Activated B cell treated with CpG ODN at 0.5 μM for 24 hours (primary cell): ENCODE data around the gene HS6ST1. TPM values are rescaled to one million over a fixed set of nuclear protein-coding genes. Genes with fewer than 3 reads are reported as not detected.

Source experiments
- ATAC-seq: fragments of 200-7000 bp; cut with Tn5 transposase; one replicate; pipeline ENCODE4 v1.10.0; 2021; ENCODE audit warnings: low read depth, mild to moderate bottlenecking, moderate library complexity
- CTCF ChIA-PET: fragments of 350-600 bp; sonication (Branson Sonifier 250); formaldehyde crosslinking; loops from one replicate; lab custom pipeline; 2021; ENCODE audit warnings: antibody characterized with exemption; lab: Charles Lee
- POLR2A ChIA-PET: fragments of 350-600 bp; sonication (Branson Sonifier 250); formaldehyde crosslinking; loops from one replicate; lab custom pipeline; 2021; ENCODE audit warnings: antibody characterized with exemption; lab: Charles Lee
- DNase-seq: peaks from one replicate; pipeline ENCODE4 v3.0.0; 2022
- H3K27ac Mint-ChIP-seq: one replicate; pipeline ENCODE4 v1.8.0; 2020; ENCODE audit warnings: mixed read lengths
- H3K27me3 Mint-ChIP-seq: one replicate; pipeline ENCODE4 v1.8.0; 2021; ENCODE audit warnings: mixed read lengths
- H3K36me3 Mint-ChIP-seq: one replicate; pipeline ENCODE4 v1.8.0; 2021; ENCODE audit warnings: low read depth, mixed read lengths
- H3K4me1 Mint-ChIP-seq: one replicate; pipeline ENCODE4 v1.8.0; 2021; ENCODE audit warnings: mixed read lengths
- H3K4me3 Mint-ChIP-seq: one replicate; pipeline ENCODE4 v1.8.0; 2020; ENCODE audit warnings: mild to moderate bottlenecking, mixed read lengths
- H3K9me3 Mint-ChIP-seq: one replicate; pipeline ENCODE4 v1.8.0; 2020; ENCODE audit warnings: mixed read lengths
- intact Hi-C: fragments of 100-400 bp; cut with micrococcal nuclease; formaldehyde crosslinking; loops from one replicate; pipeline ENCODE4 v1.15.1; 2024
- total RNA-seq: library from RNA; stranded (reverse); gene quantifications from 2 replicates; pipeline ENCODE4 v1.2.3, GENCODE V29; 2022
- TF ChIP-seq, protein P1 (sequence below): fragments of 200-600 bp; IDR thresholded peaks from one replicate; pipeline ENCODE4 v1.8.0; 2022; ENCODE audit warnings: antibody characterized with exemption, mild to moderate bottlenecking

The HS6ST1 gene
- total RNA-seq, 1 donor from 2014 or later, result 16.9 TPM

GRCh38 chr2:128324897-128325410 is 6.3 kb upstream of the HS6ST1 start:
- no peaks in the 10 kb centered on the region for H3K36me3 Mint-ChIP-seq
- H3K9me3 Mint-ChIP-seq, result peaks cover under 1% of the 10 kb centered on the region
- TF ChIP-seq, protein P1, sequence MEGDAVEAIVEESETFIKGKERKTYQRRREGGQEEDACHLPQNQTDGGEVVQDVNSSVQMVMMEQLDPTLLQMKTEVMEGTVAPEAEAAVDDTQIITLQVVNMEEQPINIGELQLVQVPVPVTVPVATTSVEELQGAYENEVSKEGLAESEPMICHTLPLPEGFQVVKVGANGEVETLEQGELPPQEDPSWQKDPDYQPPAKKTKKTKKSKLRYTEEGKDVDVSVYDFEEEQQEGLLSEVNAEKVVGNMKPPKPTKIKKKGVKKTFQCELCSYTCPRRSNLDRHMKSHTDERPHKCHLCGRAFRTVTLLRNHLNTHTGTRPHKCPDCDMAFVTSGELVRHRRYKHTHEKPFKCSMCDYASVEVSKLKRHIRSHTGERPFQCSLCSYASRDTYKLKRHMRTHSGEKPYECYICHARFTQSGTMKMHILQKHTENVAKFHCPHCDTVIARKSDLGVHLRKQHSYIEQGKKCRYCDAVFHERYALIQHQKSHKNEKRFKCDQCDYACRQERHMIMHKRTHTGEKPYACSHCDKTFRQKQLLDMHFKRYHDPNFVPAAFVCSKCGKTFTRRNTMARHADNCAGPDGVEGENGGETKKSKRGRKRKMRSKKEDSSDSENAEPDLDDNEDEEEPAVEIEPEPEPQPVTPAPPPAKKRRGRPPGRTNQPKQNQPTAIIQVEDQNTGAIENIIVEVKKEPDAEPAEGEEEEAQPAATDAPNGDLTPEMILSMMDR, result no peak
- DNase-seq (no peak), ATAC-seq (no peak)
- no peaks in the 10 kb centered on the region for H3K27me3 Mint-ChIP-seq
- H3K27ac Mint-ChIP-seq, result no peak overlapping the region
- intact Hi-C loops, result loop anchor here (5.0 kb wide), 1 partner anchor 427 kb away; no protein-coding TSS in a partner anchor
- ChIA-PET CTCF (no interaction called here), POLR2A (no interaction called here)
- H3K4me3 Mint-ChIP-seq, result no peak overlapping the region
- H3K4me1 Mint-ChIP-seq, result peaks cover 7% of the 10 kb centered on the region

DNA sequence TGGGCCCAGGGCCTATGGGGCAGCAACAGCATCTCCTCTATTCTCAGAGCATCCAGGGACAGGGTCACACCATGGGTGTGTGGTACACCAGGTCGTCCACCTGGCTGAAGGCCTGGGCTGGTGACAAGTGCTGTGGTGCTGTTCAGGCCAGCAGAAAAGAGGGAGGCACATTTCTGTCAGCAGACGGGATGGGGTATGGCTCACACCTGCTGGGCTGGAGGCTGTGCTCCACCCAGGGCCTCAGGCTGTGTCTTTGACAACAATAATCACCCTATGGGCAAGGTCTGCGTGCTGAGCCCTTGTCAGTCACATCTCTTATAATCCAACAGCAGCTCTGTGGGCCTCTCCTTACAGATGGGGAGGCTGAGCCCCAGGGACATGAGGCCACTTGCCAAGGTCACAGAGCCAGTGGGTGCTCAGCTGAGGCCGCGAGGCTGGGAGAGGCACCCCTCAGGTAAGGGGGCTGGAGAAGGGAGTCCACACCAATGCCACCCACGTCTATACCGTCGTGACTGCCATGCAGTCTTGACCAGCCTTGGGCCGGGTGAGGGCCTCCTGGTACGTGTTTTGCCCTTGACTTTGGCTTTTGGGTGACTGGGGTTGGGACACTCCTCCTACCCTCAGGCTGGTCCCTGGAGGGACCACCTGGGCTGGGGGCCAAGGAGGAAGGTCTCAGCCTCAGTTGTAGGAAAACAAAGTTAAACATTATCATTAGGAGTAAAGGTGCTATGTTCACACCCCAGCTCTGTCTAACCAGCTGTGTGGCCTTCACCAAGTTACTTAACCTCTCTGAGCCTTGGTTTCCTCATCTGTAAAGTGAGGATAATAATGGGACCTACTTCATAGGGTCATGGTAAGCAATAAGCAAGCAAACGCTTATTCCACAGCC is 5.6 kb upstream of the HS6ST1 start:
- no peak for DNase-seq
- no peak for ATAC-seq
- ChIA-PET CTCF (no interaction called here), POLR2A (no interaction called here)
- Mint-ChIP-seq H3K4me3 (no peak overlapping the region), H3K27ac (no peak overlapping the region), H3K4me1 (peaks cover 7% of the 10 kb centered on the region), H3K9me3 (no peaks in the 10 kb centered on the region), H3K36me3 (no peaks in the 10 kb centered on the region), H3K27me3 (no peaks in the 10 kb centered on the region)
- TF ChIP-seq, protein P1, result no peak
- intact Hi-C loops, result loop anchor here (5.0 kb wide), 1 partner anchor 428 kb away; no protein-coding TSS in a partner anchor

DNA sequence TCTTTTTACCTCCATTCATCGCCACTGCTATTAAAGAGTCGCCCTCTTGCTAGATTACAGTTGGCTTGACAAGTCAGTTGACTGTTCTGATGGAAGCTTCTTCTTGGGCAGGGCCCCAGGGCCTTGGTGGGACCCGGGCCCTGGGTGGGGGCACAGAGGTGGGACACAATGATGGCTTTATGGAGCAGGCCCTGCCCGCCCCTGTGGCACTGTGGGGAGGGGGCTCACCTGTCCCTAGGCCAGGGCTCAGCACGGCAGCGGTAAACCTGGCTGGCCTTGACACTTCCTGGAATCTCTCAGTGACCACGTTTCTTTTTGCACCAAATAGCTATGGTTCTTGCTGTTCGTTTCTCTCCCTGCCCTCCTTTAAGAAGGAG is 4.9 kb upstream of the HS6ST1 start:
- CTCF ChIA-PET, result no interaction called here
- Mint-ChIP-seq H3K36me3 (no peaks in the 10 kb centered on the region), H3K4me1 (peaks cover 7% of the 10 kb centered on the region), H3K27ac (no peak overlapping the region), H3K9me3 (no peaks in the 10 kb centered on the region), H3K27me3 (no peaks in the 10 kb centered on the region), H3K4me3 (peak overlapping the region; percentile 66)
- TF ChIP-seq, protein P1, result no peak
- no peak for ATAC-seq
- intact Hi-C loops, result loop anchor here (5.0 kb wide), 1 partner anchor 429 kb away; no protein-coding TSS in a partner anchor
- POLR2A ChIA-PET, result no interaction called here
- no peak for DNase-seq

GRCh38 chr2:128322715-128323554 is 4.3 kb upstream of the HS6ST1 start:
- DNase-seq (no peak), ATAC-seq (no peak)
- Mint-ChIP-seq H3K27me3 (no peaks in the 10 kb centered on the region), H3K4me1 (peaks cover 7% of the 10 kb centered on the region), H3K36me3 (no peaks in the 10 kb centered on the region), H3K4me3 (peak overlapping the region; percentile 66), H3K27ac (no peak overlapping the region), H3K9me3 (no peaks in the 10 kb centered on the region)
- TF ChIP-seq, protein P1, result no peak
- CTCF ChIA-PET, result no interaction called here
- intact Hi-C loops, result loop anchor here (1.0 to 5.0 kb wide), 4 partner anchors 209 to 1526 kb away; no protein-coding TSS in a partner anchor
- POLR2A ChIA-PET, result interaction anchor here (0.6 kb wide), 1 partner anchor 150 kb away, joined by 8 read pairs; no protein-coding TSS in a partner anchor
